Neural cell (in vitro differentiated cells): ENCODE measurements around the gene KAT14.

Experiments used
- CTCF ChIP-seq: fragments of 450-650 bp; IDR thresholded peaks from 2 replicates; pipeline ENCODE4 v1.5.1; 2014; ENCODE audit warnings: antibody characterized with exemption, mild to moderate bottlenecking, moderate library complexity; ENCODE audit not compliant: poor library complexity, severe bottlenecking
- EZH2 ChIP-seq: fragments of 200-600, 300-800 bp; shearing (Covaris generic), sonication (generic); IDR thresholded peaks from 2 replicates; pipeline ENCODE4 v1.6.1; 2014; ENCODE audit warnings: antibody characterized with exemption, low read length, borderline replicate concordance, mild to moderate bottlenecking; ENCODE audit not compliant: insufficient read depth, poor library complexity, severe bottlenecking
- MXI1 ChIP-seq: fragments of 450-650 bp; conservative IDR thresholded peaks from 2 replicates; pipeline ENCODE4 v1.6.1; 2014; ENCODE audit warnings: antibody characterized with exemption, mild to moderate bottlenecking; ENCODE audit not compliant: poor library complexity, severe bottlenecking
- POLR2AphosphoS5 ChIP-seq: IDR thresholded peaks from 2 replicates; pipeline ENCODE4 v1.6.1; 2012
- SMC3 ChIP-seq: fragments of 450-650 bp; conservative IDR thresholded peaks from 2 replicates; pipeline ENCODE4 v1.6.1; 2014; ENCODE audit warnings: antibody characterized with exemption, mild to moderate bottlenecking, moderate library complexity; ENCODE audit not compliant: poor library complexity

GRCh38 chr20:18165553-18165952, 27.9 kb downstream of the KAT14 start:
- no peak for TF ChIP-seq CTCF
- no peak for TF ChIP-seq POLR2AphosphoS5
- no peak for TF ChIP-seq EZH2
- TF ChIP-seq MXI1, result no peak
- TF ChIP-seq SMC3, result no peak
